Mesenchymal stem cell (in vitro differentiated cells and primary cell): ENCODE data around the gene PPP1R1A.

ENCODE experiments used
- DNase-seq: peaks from one replicate; pipeline ENCODE4 v3.0.0-alpha.2; 2013
- H2AFZ ChIP-seq: one replicate; pipeline ENCODE4 v1.6.1; 2013; ENCODE audit warnings: low read depth, mild to moderate bottlenecking, control low read depth, inconsistent platforms, low read length, moderate library complexity
- H2AK5ac ChIP-seq: 2 replicates; pipeline ENCODE4 v1.6.1; 2013; ENCODE audit warnings: low read length, moderate library complexity, mild to moderate bottlenecking, inconsistent platforms; ENCODE audit not compliant: severe bottlenecking
- H2BK120ac ChIP-seq: one replicate; pipeline ENCODE4 v1.6.1; 2013; ENCODE audit warnings: low read depth, mild to moderate bottlenecking, inconsistent platforms, low read length, moderate library complexity
- H2BK12ac ChIP-seq, 2 experiments: one replicate each; pipeline ENCODE4 v1.6.1; 2013; ENCODE audit warnings: inconsistent platforms in 2 of 2, low read length in 2 of 2, mild to moderate bottlenecking in 2 of 2, moderate library complexity in 2 of 2, control low read depth in 1 of 2
- H2BK15ac ChIP-seq: one replicate; pipeline ENCODE4 v1.6.1; 2013; ENCODE audit warnings: mild to moderate bottlenecking, low read depth, inconsistent platforms; ENCODE audit not compliant: poor library complexity, severe bottlenecking
- H2BK5ac ChIP-seq: 2 replicates; pipeline ENCODE4 v1.6.1; 2013; ENCODE audit warnings: low read depth, mild to moderate bottlenecking, low read length, control low read depth, inconsistent platforms; ENCODE audit not compliant: poor library complexity, severe bottlenecking
- H3K14ac ChIP-seq, 2 experiments: one replicate each; pipeline ENCODE4 v1.6.1; 2013; ENCODE audit warnings: inconsistent platforms in 2 of 2, low read length in 2 of 2, control low read depth in 1 of 2, mild to moderate bottlenecking in 1 of 2, moderate library complexity in 1 of 2
- H3K18ac ChIP-seq, 2 experiments: one replicate each; pipeline ENCODE4 v1.6.1; 2013; ENCODE audit warnings: inconsistent platforms in 2 of 2, low read length in 2 of 2, control low read depth in 1 of 2, low read depth in 1 of 2, mild to moderate bottlenecking in 1 of 2
- H3K23ac ChIP-seq, 2 experiments: one replicate each; pipeline ENCODE4 v1.6.1; 2013; ENCODE audit warnings: inconsistent platforms in 2 of 2, low read length in 2 of 2, mild to moderate bottlenecking in 2 of 2, moderate library complexity in 2 of 2, control low read depth in 1 of 2
- H3K27ac ChIP-seq: 2 replicates; pipeline ENCODE4 v1.5.1; 2013; ENCODE audit warnings: mild to moderate bottlenecking, moderate library complexity, low read length, control low read depth, inconsistent platforms; ENCODE audit not compliant: poor library complexity, severe bottlenecking
- H3K27me3 ChIP-seq, 2 experiments: 2 replicates each; pipeline versions ENCODE4 v1.6.1 to v1.7.0; 2013; ENCODE audit warnings: low read length in 2 of 2, mild to moderate bottlenecking in 2 of 2, moderate library complexity in 2 of 2, control low read depth in 1 of 2, inconsistent platforms in 1 of 2; ENCODE audit not compliant: control insufficient read depth in 1 of 2, insufficient read depth in 1 of 2
- H3K36me3 ChIP-seq, 2 experiments: 2 replicates each; pipeline versions ENCODE4 v1.6.1 to v1.7.0; 2013; ENCODE audit warnings: low read length in 2 of 2, control low read depth in 1 of 2, inconsistent platforms in 1 of 2, low read depth in 1 of 2, mild to moderate bottlenecking in 1 of 2; ENCODE audit not compliant: insufficient read depth in 2 of 2, control insufficient read depth in 1 of 2
- H3K4ac ChIP-seq, 2 experiments: one replicate each; pipeline ENCODE4 v1.6.1; 2013; ENCODE audit warnings: inconsistent platforms in 2 of 2, low read length in 2 of 2, mild to moderate bottlenecking in 2 of 2, moderate library complexity in 2 of 2, control low read depth in 1 of 2, low read depth in 1 of 2
- H3K4me1 ChIP-seq: 2 replicates; pipeline ENCODE4 v1.6.1; 2013; ENCODE audit warnings: low read depth, low read length, control low read depth; ENCODE audit not compliant: control insufficient read depth, insufficient read depth
- H3K4me2 ChIP-seq: 2 replicates; pipeline ENCODE4 v1.6.1; 2013; ENCODE audit warnings: low read length, mild to moderate bottlenecking, inconsistent platforms; ENCODE audit not compliant: poor library complexity, severe bottlenecking
- H3K4me3 ChIP-seq, 2 experiments: 2 replicates each; pipeline versions ENCODE4 v1.5.1 to v1.7.0; 2013; ENCODE audit warnings: low read length in 2 of 2, mild to moderate bottlenecking in 2 of 2, control low read depth in 1 of 2, low read depth in 1 of 2; ENCODE audit not compliant: insufficient read depth in 1 of 2
- H3K79me1 ChIP-seq: replicated peaks from 2 replicates; pipeline ENCODE4 v1.6.1; 2013; ENCODE audit warnings: mild to moderate bottlenecking, control low read depth, low read length, inconsistent platforms; ENCODE audit not compliant: poor library complexity, severe bottlenecking
- H3K9ac ChIP-seq: 2 replicates; pipeline ENCODE4 v1.7.0; 2013; ENCODE audit warnings: mild to moderate bottlenecking, low read length, moderate library complexity
- H3K9me3 ChIP-seq: 2 replicates; pipeline ENCODE4 v1.7.0; 2013; ENCODE audit warnings: mild to moderate bottlenecking, low read length; ENCODE audit not compliant: control insufficient read depth
- H4K8ac ChIP-seq: one replicate; pipeline ENCODE4 v1.6.1; 2013; ENCODE audit warnings: inconsistent platforms, mild to moderate bottlenecking, low read length, moderate library complexity
- H4K91ac ChIP-seq: one replicate; pipeline ENCODE4 v1.6.1; 2013; ENCODE audit warnings: mild to moderate bottlenecking, low read length, inconsistent platforms
- WGBS: methylation state at CpG from one replicate; pipeline ENCODE4 v1.1.7; 2013; ENCODE audit warnings: mixed read lengths; 5-methylcytosine and 5-hydroxymethylcytosine counted together

Gene PPP1R1A

DNA sequence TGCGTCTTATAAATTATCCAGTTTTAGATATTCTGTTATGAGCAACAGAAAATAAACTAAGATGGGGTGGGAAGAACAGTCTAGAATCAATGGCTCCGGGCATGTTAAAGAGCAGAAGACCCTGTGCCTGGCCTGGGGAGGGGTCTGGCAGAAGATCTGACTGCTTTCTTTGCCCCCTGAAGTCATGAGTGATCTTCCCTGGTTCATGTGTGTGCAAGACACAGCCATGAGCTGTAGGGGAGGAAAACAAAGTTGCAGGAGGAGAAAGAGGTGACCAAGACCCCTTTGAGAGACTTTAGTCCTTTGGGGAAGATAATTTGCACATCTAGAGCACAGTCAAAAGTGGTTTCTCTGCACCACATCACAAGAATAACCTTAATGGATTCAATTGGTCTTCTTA is 41.5 kb upstream of the PPP1R1A start:
- no peak overlapping the region for H4K8ac ChIP-seq
- H3K4ac ChIP-seq, result no peak overlapping the region
- no peak overlapping the region for H3K4me2 ChIP-seq
- H3K4me1 ChIP-seq, result no peaks in the 10 kb centered on the region
- WGBS, result 64% methylated on average over 2 of the region's 2 CpGs
- H3K79me1 ChIP-seq, result no peaks in the 10 kb centered on the region
- H2AK5ac ChIP-seq, result no peak overlapping the region
- H3K36me3 ChIP-seq, result no peaks in the 10 kb centered on the region
- H4K91ac ChIP-seq, result no peak overlapping the region
- H2BK5ac ChIP-seq, result no peak overlapping the region
- H3K27me3 ChIP-seq, result peaks cover 10 to 51% of the 10 kb centered on the region in 2 experiments
- H2BK15ac ChIP-seq, result no peak overlapping the region
- no peak for DNase-seq
- no peak overlapping the region for H3K9ac ChIP-seq
- H3K9me3 ChIP-seq, result peaks cover 10% of the 10 kb centered on the region
- H3K14ac ChIP-seq, result no peak overlapping the region
- H3K23ac ChIP-seq, result no peak overlapping the region
- H2BK120ac ChIP-seq, result no peak overlapping the region
- H3K18ac ChIP-seq, result no peak overlapping the region
- H2AFZ ChIP-seq, result no peak overlapping the region
- no peak overlapping the region for H2BK12ac ChIP-seq
- no peak overlapping the region for H3K4me3 ChIP-seq
- H3K27ac ChIP-seq, result no peak overlapping the region

DNA sequence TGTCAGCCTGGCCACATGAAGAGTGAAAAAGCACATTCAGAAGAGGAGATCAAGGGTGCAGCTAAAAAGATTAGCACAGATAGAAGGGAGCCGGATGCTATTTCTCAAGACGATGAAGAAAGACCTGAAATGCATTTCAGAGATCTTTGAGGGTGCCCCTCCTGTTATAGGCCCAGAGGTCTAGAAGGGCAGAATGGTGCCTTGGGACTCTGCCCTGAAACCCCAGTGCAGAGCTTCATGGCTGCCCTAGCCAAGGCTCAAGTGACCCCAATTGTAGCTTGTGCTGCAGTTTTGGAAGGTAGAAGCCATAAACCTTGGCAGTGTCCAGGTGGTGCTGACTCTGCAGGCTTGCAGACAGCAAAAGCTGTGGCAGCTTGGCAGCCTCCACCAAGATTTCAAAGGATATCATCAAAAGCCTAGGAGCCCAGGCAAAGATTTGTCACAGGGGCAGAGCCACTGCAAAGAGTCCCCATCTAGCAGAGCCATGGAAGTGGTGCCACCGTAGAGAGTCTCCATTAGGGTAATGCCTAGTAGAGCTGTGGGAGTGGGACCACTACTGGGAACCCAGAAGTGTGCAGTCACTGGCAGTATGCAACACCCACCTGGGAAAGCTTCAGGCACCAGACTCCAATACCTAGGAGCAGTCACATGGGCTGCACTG is 39.9 kb upstream of the PPP1R1A start:
- no peak overlapping the region for H2BK120ac ChIP-seq
- no peak for DNase-seq

DNA sequence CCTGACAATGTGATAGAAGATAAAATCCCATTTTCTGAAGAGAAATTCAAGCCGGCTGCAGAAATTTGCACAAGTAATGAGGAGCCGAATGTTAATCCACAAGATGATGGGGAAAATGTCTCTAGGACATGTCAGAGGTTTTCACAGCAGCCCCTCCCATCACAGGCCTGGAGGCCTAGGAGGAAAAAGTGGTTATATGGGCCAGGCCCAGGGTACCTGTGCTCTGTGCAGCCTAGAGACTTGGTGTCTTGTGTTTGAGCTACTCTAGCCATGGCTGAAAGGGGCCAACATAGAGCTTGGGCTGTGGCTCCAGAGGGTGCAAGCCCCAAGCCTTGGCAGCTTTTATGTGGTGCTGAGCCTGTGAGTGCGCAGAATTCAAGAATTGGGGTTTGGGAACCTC is 38.8 kb upstream of the PPP1R1A start:
- Histone ChIP-seq H2AFZ (no peak overlapping the region), H3K4ac (no peak overlapping the region), H3K4me3 (no peak overlapping the region), H4K8ac (no peak overlapping the region), H3K23ac (no peak overlapping the region), H2BK5ac (no peak overlapping the region), H3K36me3 (no peaks in the 10 kb centered on the region), H2BK12ac (no peak overlapping the region), H3K4me2 (no peak overlapping the region), H3K14ac (no peak overlapping the region), H3K27me3 (peaks cover 11 to 54% of the 10 kb centered on the region in 2 experiments), H2BK15ac (no peak overlapping the region), H3K27ac (no peak overlapping the region), H3K18ac (no peak overlapping the region), H4K91ac (no peak overlapping the region), H3K4me1 (no peaks in the 10 kb centered on the region), H3K9ac (no peak overlapping the region), H3K79me1 (no peaks in the 10 kb centered on the region), H3K9me3 (peaks cover 10% of the 10 kb centered on the region), H2BK120ac (no peak overlapping the region), H2AK5ac (no peak overlapping the region)
- no peak for DNase-seq
- WGBS, result 65% methylated on average over 3 of the region's 3 CpGs

More for the DNA sequence above, 39.9 kb upstream of the PPP1R1A start:
- Histone ChIP-seq H3K4ac (no peak overlapping the region), H3K9ac (no peak overlapping the region), H3K27ac (no peak overlapping the region), H3K4me2 (no peak overlapping the region), H3K9me3 (peaks cover 10% of the 10 kb centered on the region), H4K8ac (no peak overlapping the region), H3K14ac (no peak overlapping the region), H3K4me3 (no peak overlapping the region), H2BK15ac (no peak overlapping the region), H2BK5ac (no peak overlapping the region), H3K4me1 (no peaks in the 10 kb centered on the region), H3K23ac (no peak overlapping the region), H4K91ac (no peak overlapping the region), H3K27me3 (peaks cover 11 to 58% of the 10 kb centered on the region in 2 experiments), H2AK5ac (no peak overlapping the region), H2AFZ (no peak overlapping the region), H3K18ac (no peak overlapping the region), H3K79me1 (no peaks in the 10 kb centered on the region), H2BK12ac (no peak overlapping the region), H3K36me3 (no peaks in the 10 kb centered on the region)
- 87% methylated on average over 3 of the region's 3 CpGs for WGBS

DNA sequence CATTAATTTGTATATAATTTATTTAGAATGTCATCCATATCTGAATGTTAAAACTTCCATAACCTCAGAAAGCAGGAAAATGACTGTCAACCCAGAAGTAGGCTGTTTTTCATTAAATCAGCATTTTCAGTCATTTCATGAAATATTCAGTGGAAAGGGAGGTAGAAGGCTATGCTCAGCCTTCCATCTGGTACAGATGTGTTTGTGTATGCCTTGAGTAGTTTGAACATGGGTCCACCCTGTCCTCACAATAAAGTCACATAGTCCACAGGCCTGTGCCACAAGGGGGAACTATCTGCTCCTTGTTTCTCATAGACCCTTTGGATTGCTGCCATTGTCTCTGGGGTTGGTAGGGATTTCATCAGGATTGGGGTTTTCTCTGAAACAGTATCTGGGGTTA is 37.1 kb upstream of the PPP1R1A start:
- no peak overlapping the region for H2AK5ac ChIP-seq
- peaks cover 11 to 56% of the 10 kb centered on the region in 2 experiments for H3K27me3 ChIP-seq
- H2BK12ac ChIP-seq, result no peak overlapping the region
- no peak overlapping the region for H3K4ac ChIP-seq
- no peak overlapping the region for H2BK5ac ChIP-seq
- H2BK15ac ChIP-seq, result no peak overlapping the region
- no peak overlapping the region for H3K4me3 ChIP-seq
- no peaks in the 10 kb centered on the region for H3K4me1 ChIP-seq
- no peak overlapping the region for H3K27ac ChIP-seq
- H3K79me1 ChIP-seq, result no peaks in the 10 kb centered on the region
- no peak overlapping the region for H3K23ac ChIP-seq
- no peaks in the 10 kb centered on the region for H3K36me3 ChIP-seq
- peaks cover 10% of the 10 kb centered on the region for H3K9me3 ChIP-seq
- no peak overlapping the region for H2BK120ac ChIP-seq
- no peak overlapping the region for H3K18ac ChIP-seq
- H4K91ac ChIP-seq, result no peak overlapping the region
- no peak for DNase-seq
- no peak overlapping the region for H4K8ac ChIP-seq
- no peak overlapping the region for H3K9ac ChIP-seq
- H2AFZ ChIP-seq, result no peak overlapping the region
- H3K4me2 ChIP-seq, result no peak overlapping the region
- no peak overlapping the region for H3K14ac ChIP-seq
